ENCODE measurements around the gene TH. TPM values are rescaled to one million over a fixed set of nuclear protein-coding genes. Genes with fewer than 3 reads are reported as not detected.

Gene TH
- total and polyA plus RNA-seq, 2 of the 4 experiments (the other 2 are of a cell fraction): 0.10 TPM; not detected in 1

GRCh38 chr11:2142762-2143202, 28.8 kb downstream of the TH start:
- Histone ChIP-seq H3K18ac (ENCODE audit: low read depth, low read length) (no peak overlapping the region), H3K4ac (ENCODE audit: low read depth, low read length) (no peak overlapping the region), H4K5ac (ENCODE audit: low read depth, low read length) (no peak overlapping the region), H3K4me1 (ENCODE audit: control insufficient read depth, insufficient read depth, low read length) (peaks cover 2% of the 10 kb centered on the region), H3K4me2 (ENCODE audit: low read depth, low read length) (no peak overlapping the region), H3K23ac (ENCODE audit: low read depth, low read length) (peak overlapping the region; percentile 2; the same call in 1 of the 2 replicates), H3K27ac (ENCODE audit: insufficient read depth, low read length) (no peak overlapping the region), H3K4me3 (ENCODE audit: insufficient read depth, low read depth, low read length) (no peak overlapping the region), H2AK9ac (replicated peaks; ENCODE audit: low read depth, low read length, poor library complexity) (peak overlapping the region; percentile 17), H3K14ac (replicated peaks; ENCODE audit: low read depth, low read length) (no peak overlapping the region), H2BK20ac (ENCODE audit: low read depth, low read length) (no peak overlapping the region), H3K9me1 (ENCODE audit: insufficient read depth, low read length) (no peaks in the 10 kb centered on the region), H2AFZ (replicated peaks; ENCODE audit: low read length, poor library complexity) (no peak overlapping the region), H2BK120ac (ENCODE audit: low read depth, low read length) (no peak overlapping the region), H2BK15ac (ENCODE audit: low read depth, low read length) (no peak overlapping the region), H3K79me1 (ENCODE audit: low read depth in 1 of 2, low read length in 2 of 2) (no peaks in the 10 kb centered on the region), H2BK5ac (ENCODE audit: low read depth, low read length, poor library complexity, severe bottlenecking) (no peak overlapping the region), H4K8ac (ENCODE audit: low read depth in 2 of 2, low read length in 2 of 2) (no peak overlapping the region), H2AK5ac (ENCODE audit: low read depth, low read length) (no peak overlapping the region), H3K27me3 (ENCODE audit: control insufficient read depth, insufficient read depth, low read length) (peaks cover 92% of the 10 kb centered on the region), H4K91ac (ENCODE audit: insufficient read depth, low read depth, low read length) (no peak overlapping the region), H4K20me1 (ENCODE audit: insufficient read depth, low read length) (peaks cover 14% of the 10 kb centered on the region; the same call in 1 of the 2 replicates), H3K9me3 (ENCODE audit: control insufficient read depth, insufficient read depth, low read length) (no peaks in the 10 kb centered on the region), H3K9ac (ENCODE audit: low read depth, low read length) (no peak overlapping the region), H3K56ac (ENCODE audit: extremely low read depth, insufficient read depth, low read length) (no peak overlapping the region), H3K36me3 (ENCODE audit: control insufficient read depth, insufficient read depth, low read length) (no peaks in the 10 kb centered on the region)
- DNase-seq: peak; percentile 52
- ChIA-PET POLR2A (ENCODE audit: unreplicated experiment) (no interaction called here), CTCF (interaction anchor here (3.2 kb wide), 1 partner anchor 8 kb away, joined by 14 read pairs; no protein-coding TSS in a partner anchor)
- dilution Hi-C loops (cut with HindIII; ENCODE audit: low sequenced_read_pairs, unreplicated experiment): no loop called here
- no TSS peak for BruUV-seq (replicated peaks)
- in situ Hi-C loops (cut with MboI; ENCODE audit: low sequenced_read_pairs): no loop called here
- intact Hi-C loops (cut with micrococcal nuclease): no loop called here
- TF ChIP-seq CHD1 (IDR thresholded peaks at IDR 0.05; ENCODE audit: low read depth, low read length) (no peak), FOS (IDR thresholded peaks at IDR 0.05; ENCODE audit: low read depth, low read length) (peak; percentile 33; the same call in 1 of the 2 replicates)
- ATAC-seq (ENCODE audit: low read depth): no peak
- WGBS, 2 experiments (ENCODE audit: extremely low coverage in 2 of 2, insufficient read length in 1 of 2): 19% methylated on average over 2 of the region's 6 CpGs; no CpG with 5 or more reads in 1 of the 2 experiments
